Measurements from ENCODE around the gene ASTL.

The ASTL gene

DNA sequence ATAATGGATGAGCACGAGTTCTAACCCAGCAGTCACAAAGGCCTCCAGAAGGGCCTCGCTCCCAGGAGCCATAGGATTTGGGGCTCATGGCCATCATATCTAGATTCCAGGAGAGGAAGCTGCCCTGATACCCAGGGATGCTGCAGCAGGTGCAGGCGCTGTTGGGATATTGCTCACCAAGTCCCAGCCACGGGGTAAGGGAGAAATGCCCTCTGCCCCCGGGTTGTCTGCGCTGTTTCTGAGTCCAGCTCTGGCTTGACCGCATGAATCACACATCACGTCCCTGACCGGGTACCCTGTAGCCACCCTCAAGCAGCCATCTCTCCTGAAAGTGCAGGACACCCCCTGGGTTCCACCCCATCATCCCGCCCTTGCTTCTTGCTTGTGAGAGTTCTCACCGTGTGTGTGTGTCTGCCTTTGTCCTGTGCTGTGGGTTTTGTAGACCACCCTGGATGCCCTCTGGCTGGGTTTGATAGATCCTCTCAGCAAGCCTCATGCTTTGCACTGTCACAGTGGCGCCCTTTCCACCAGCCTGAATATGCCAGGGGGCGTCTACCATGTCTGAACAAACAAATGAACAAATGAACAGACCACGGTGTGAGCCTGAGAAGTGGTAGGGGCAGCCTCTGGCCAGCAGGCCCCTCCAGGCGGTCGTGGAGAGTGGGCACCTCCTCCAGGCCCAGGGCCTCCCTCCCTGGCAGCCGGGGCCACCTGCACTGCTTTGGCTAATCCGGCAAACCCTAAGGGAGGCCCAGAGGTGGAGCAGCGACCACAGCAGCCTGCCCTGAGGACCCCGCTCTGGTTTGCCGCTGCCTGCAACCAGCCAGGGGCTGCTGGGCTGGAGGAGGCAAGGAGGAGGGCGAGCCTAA, 54.1 kb downstream of the ASTL start:
- DNase-seq (ENCODE audit: low read depth in 2 of 2): no peak

DNA sequence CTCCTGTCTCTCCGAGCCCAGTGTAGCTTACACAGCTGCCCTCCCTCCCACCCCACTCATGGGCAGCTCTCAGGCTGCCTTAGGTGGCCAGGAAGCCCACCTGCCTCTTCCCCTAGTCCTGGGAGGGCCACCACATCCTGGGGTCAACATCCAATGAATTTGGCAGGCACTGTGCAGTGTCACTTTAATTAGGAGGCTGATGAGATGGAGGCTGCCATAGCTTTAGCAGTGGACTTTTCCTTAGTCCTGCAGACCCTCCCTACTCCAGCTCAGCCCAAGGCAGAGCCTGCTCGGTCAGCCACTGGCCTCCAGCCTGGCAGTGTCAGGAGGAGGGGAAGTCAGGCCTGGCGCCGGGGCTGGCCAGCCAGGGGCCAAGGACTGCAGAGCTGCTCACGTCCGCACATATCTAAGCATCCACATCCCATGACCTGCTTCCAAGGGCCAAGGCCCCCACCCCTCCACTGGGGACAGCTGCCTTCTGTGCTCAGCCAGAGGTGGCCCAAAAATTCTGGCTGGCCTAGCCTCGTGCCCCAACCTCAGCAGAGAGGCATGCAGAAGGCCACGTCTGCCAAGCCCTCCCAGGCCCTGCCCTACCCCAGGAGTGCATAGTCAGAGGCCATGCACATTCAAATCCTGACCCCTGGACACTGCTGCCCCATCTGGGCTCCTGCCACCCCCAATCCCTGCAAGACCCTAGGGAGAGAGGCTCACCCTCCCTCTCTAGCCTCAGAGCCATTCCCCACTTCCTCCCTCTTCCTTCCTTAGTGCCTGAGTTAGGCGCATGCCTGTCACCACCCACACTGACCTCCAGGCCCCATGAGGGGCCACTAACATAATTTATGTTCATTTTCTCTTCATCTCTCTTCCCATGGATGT, 55.0 kb downstream of the ASTL start:
- DNase-seq (ENCODE audit: low read depth in 2 of 2): no peak

- no peak for DNase-seq (ENCODE audit: low read depth in 2 of 2)
Observed at GRCh38 chr2:96082211-96083063, 55.9 kb downstream of the ASTL start.

DNA sequence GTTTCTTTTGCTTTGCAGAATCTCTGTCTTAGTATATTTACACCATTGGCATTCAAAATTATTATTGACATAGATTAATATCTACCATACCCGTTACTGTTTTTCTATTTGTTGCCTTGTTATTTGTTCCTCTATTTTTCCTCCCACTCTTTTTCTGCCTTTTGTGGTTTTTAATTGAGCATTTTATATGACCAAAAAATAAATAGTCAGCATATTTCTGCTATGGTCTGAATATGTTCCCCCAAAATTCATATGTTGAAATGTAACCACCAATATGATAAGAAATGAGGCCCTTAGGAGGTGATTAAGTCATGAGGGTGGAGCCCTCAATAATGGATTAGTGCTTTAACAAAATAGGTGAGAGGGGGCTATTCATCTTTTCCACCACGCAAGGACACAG, 57.3 kb downstream of the ASTL start:
- DNase-seq (ENCODE audit: low read depth in 2 of 2): no peak

DNA sequence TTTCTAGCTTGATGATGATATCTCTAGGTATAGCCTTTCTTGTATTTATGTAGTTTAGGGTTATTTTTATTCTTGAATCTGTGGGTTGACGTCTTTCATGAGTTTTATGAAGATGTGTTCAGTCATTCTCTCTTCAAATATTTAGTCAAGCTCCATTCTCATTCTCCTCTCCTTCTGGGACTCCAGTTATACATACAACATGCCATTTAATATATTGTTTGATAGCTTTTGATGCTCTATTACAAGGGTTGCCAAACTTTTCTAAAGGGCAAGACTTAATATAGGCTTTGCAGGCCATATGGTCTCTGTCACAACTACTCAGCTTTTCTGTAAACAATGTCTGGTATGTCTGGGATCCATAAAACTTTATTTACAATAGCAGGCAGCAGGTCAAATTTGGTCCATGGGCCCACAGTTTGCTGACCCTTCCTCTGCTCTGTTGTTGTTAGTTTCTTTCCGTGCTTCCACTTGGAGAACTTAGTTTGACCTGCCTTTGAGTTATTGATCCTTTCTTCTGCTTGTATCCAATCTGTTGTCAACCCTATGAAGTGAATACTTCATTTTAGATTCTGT, 63.0 kb downstream of the ASTL start:
- DNase-seq (ENCODE audit: low read depth in 2 of 2): no peak

GRCh38 chr2:96074156-96074555, 64.1 kb downstream of the ASTL start:
- DNase-seq (ENCODE audit: low read depth in 2 of 2): no peak

- DNase-seq (ENCODE audit: low read depth in 2 of 2): no peak
Observed at GRCh38 chr2:96073170-96073775, 65.0 kb downstream of the ASTL start.

Data from stimulated activated CD4-positive, alpha-beta T cell treated with anti-CD3 and anti-CD28 coated beads, Interleukin-4, amount 100 ng/mL, for 48 hours (primary cell).